Adrenal gland (tissue), 5 donors: ENCODE measurements around the gene ABT1.
"Not testable (repeated sequence)": the region's sequence is repeated elsewhere in the genome, so short reads cannot be mapped to it uniquely, and the experiment has no call there.

Source experiments
- CTCF ChIP-seq, 6 experiments: fragments of 450-650 bp in 4 of 6; fragments of 200-600 bp in 2 of 6; sonication (generic) in 1 of 6; IDR thresholded peaks; 1 replicate in 5 of 6; 2 replicates in 1 of 6; pipeline versions ENCODE4 v1.5.1 to v1.8.0; 2016 to 2021; ENCODE audit warnings: antibody characterized with exemption in 6 of 6, mild to moderate bottlenecking in 2 of 6, moderate library complexity in 1 of 6
- POLR2A ChIP-seq, 2 donors: fragments of 450-650 bp; IDR thresholded peaks; one replicate each; pipeline ENCODE4 v1.6.1; 2017; ENCODE audit warnings: antibody characterized with exemption in 2 of 2, mild to moderate bottlenecking in 2 of 2, moderate library complexity in 1 of 2
- donor health status: DM: no; HTN: no; CAD: no.

GRCh38 chr6:26547363-26547762 lies 49.4 kb upstream of the ABT1 start:
- not testable (repeated sequence) for TF ChIP-seq CTCF, POLR2A (IDR thresholded peaks at IDR 0.05)
